GM23338 (cell line): ENCODE data around the gene TMEM43. TPM values are rescaled to one million over a fixed set of nuclear protein-coding genes. Genes with fewer than 3 reads are reported as not detected.

Experiments used
- ATAC-seq: fragments of 200-7000 bp; cut with Tn5 transposase; 3 replicates; pipeline ENCODE4 v1.9.1; 2020
- DNase-seq: peaks from one replicate; pipeline ENCODE4 v3.0.0-alpha.2; 2015; ENCODE audit warnings: low spot score
- H2AFZ ChIP-seq: fragments of 200-600 bp; sonication (generic); 2 replicates; pipeline ENCODE4 v1.8.0; 2016; ENCODE audit warnings: antibody characterized with exemption, mild to moderate bottlenecking, moderate library complexity
- H3F3A ChIP-seq: fragments of 200-600 bp; sonication (generic); replicated peaks from 2 replicates; pipeline ENCODE4 v1.8.0; 2017; ENCODE audit warnings: antibody characterized with exemption, mixed run types, low read depth
- H3K27ac ChIP-seq: fragments of 200-600 bp; sonication (generic); 2 replicates; pipeline ENCODE4 v1.6.1; 2016; ENCODE audit warnings: low read depth
- H3K27me3 ChIP-seq: fragments of 200-600 bp; sonication (generic); 2 replicates; pipeline ENCODE4 v1.8.0; 2016; ENCODE audit warnings: mild to moderate bottlenecking, mixed run types, moderate library complexity; ENCODE audit not compliant: insufficient read depth
- H3K36me3 ChIP-seq: fragments of 200-600 bp; sonication (generic); 2 replicates; pipeline ENCODE4 v1.8.0; 2016; ENCODE audit warnings: mild to moderate bottlenecking; ENCODE audit not compliant: insufficient read depth
- H3K4me1 ChIP-seq: fragments of 200-600 bp; sonication (generic); 2 replicates; pipeline ENCODE4 v1.8.0; 2016; ENCODE audit warnings: mild to moderate bottlenecking, moderate library complexity; ENCODE audit not compliant: insufficient read depth
- H3K4me2 ChIP-seq: fragments of 200-600 bp; sonication (generic); 2 replicates; pipeline ENCODE4 v1.7.1; 2017; ENCODE audit warnings: mixed run types
- H3K4me3 ChIP-seq: fragments of 200-600 bp; sonication (generic); 2 replicates; pipeline ENCODE4 v1.6.1; 2016; ENCODE audit warnings: mixed run types
- H3K79me2 ChIP-seq: fragments of 200-600 bp; sonication (generic); replicated peaks from 2 replicates; pipeline ENCODE4 v1.8.0; 2017; ENCODE audit warnings: mild to moderate bottlenecking; ENCODE audit not compliant: insufficient read depth
- H3K9me2 ChIP-seq: fragments of 200-600 bp; sonication (generic); 2 replicates; pipeline ENCODE4 v1.8.0; 2017; ENCODE audit not compliant: insufficient read depth
- H4K20me1 ChIP-seq: fragments of 200-600 bp; sonication (generic); replicated peaks from 2 replicates; pipeline ENCODE4 v1.8.0; 2017; ENCODE audit warnings: mild to moderate bottlenecking; ENCODE audit not compliant: insufficient read depth
- H3K27ac Mint-ChIP-seq: 2 replicates; pipeline ENCODE4 v1.8.0; 2020; ENCODE audit warnings: inconsistent platforms, mild to moderate bottlenecking, moderate library complexity, mixed read lengths
- H3K27me3 Mint-ChIP-seq: 3 replicates; pipeline ENCODE4 v1.8.0; 2022; ENCODE audit warnings: low read depth, mild to moderate bottlenecking, moderate library complexity, mixed read lengths, inconsistent platforms; ENCODE audit not compliant: insufficient read depth, poor library complexity
- H3K36me3 Mint-ChIP-seq: 3 replicates; pipeline ENCODE4 v1.8.0; 2021; ENCODE audit warnings: low read depth, mild to moderate bottlenecking, inconsistent platforms, moderate library complexity, mixed read lengths
- H3K4me1 Mint-ChIP-seq: 3 replicates; pipeline ENCODE4 v1.8.0; 2020; ENCODE audit warnings: mild to moderate bottlenecking, inconsistent platforms, mixed read lengths
- H3K4me3 Mint-ChIP-seq: 3 replicates; pipeline ENCODE4 v1.8.0; 2021; ENCODE audit warnings: moderate library complexity, mild to moderate bottlenecking, inconsistent platforms, mixed read lengths
- H3K9me3 Mint-ChIP-seq: 3 replicates; pipeline ENCODE4 v1.8.0; 2020; ENCODE audit warnings: moderate library complexity, mild to moderate bottlenecking, inconsistent platforms, mixed read lengths
- CREB1 ChIP-seq: fragments of 250-450 bp; sonication (Bioruptor Pico); IDR thresholded peaks from 2 replicates; pipeline ENCODE4 v1.5.0; 2020; ENCODE audit warnings: low read depth, mild to moderate bottlenecking, moderate library complexity
- CTCF ChIP-seq, 2 experiments: fragments of 200-600 bp in 1 of 2; sonication (generic) in 1 of 2; conservative IDR thresholded peaks; 2 replicates each; pipeline versions ENCODE4 v1.5.1 to v1.6.1; 2016 to 2017; ENCODE audit warnings: antibody characterized with exemption in 2 of 2, low read depth in 2 of 2, mild to moderate bottlenecking in 2 of 2, moderate library complexity in 1 of 2
- EZH2phosphoT487 ChIP-seq: fragments of 200-600 bp; sonication (generic); IDR thresholded peaks from one replicate; pipeline ENCODE4 v1.8.1; 2018; ENCODE audit warnings: antibody characterized with exemption; ENCODE audit not compliant: unreplicated experiment
- JUNB ChIP-seq: IDR thresholded peaks from one replicate; pipeline ENCODE4 v1.6.1; 2016; ENCODE audit warnings: antibody characterized with exemption; ENCODE audit not compliant: unreplicated experiment
- NANOG ChIP-seq: IDR thresholded peaks from 2 replicates; pipeline ENCODE4 v1.6.1; 2016; ENCODE audit warnings: antibody characterized with exemption, borderline replicate concordance
- POLR2AphosphoS5 ChIP-seq: IDR thresholded peaks from 2 replicates; pipeline ENCODE4 v1.6.1; 2016; ENCODE audit warnings: antibody characterized with exemption, low read depth
- REST ChIP-seq: IDR thresholded peaks from one replicate; pipeline ENCODE4 v1.6.1; 2018; ENCODE audit warnings: antibody characterized with exemption; ENCODE audit not compliant: unreplicated experiment
- ZNF114 ChIP-seq: fragments of 250-450 bp; sonication (Bioruptor Pico); IDR thresholded peaks from 2 replicates; pipeline ENCODE4 v1.5.0; 2020; ENCODE audit warnings: mild to moderate bottlenecking, moderate library complexity
- ZNF331 ChIP-seq: fragments of 250-450 bp; sonication (Bioruptor Pico); IDR thresholded peaks from 2 replicates; pipeline ENCODE4 v1.5.0; 2020; ENCODE audit warnings: low read depth, mild to moderate bottlenecking, moderate library complexity
- ZNF462 ChIP-seq: fragments of 250-450 bp; sonication (Bioruptor Pico); IDR thresholded peaks from 2 replicates; pipeline ENCODE4 v1.5.0; 2020; ENCODE audit warnings: mild to moderate bottlenecking, moderate library complexity
- polyA plus RNA-seq: library from polyadenylated mRNA; unstranded; fragments of >200 nt; fragmentation: Nextera tagmentation; extraction: Ambion mirVana; gene quantifications from 2 replicates; pipeline ENCODE4 v1.2.1, GENCODE V29; 2016
- total RNA-seq: library from RNA; depleted of rRNA; stranded (reverse); fragments of >200 nt; shearing (Covaris generic); gene quantifications from 2 replicates; pipeline ENCODE4 v1.2.3, GENCODE V29; 2014

The TMEM43 gene
- total and polyA plus RNA-seq, 2 experiments from 2014 or later, result 15.9 to 34.7 TPM

- Mint-ChIP-seq H3K4me1 (peaks cover 4% of the 10 kb centered on the region; the same call in 1 of the 3 replicates), H3K9me3 (no peaks in the 10 kb centered on the region), H3K4me3 (no peak overlapping the region), H3K36me3 (peaks cover 77% of the 10 kb centered on the region), H3K27me3 (peaks cover 8% of the 10 kb centered on the region), H3K27ac (no peak overlapping the region)
- Histone ChIP-seq H3K79me2 (peaks cover 26% of the 10 kb centered on the region), H3K27ac (no peak overlapping the region), H2AFZ (no peak overlapping the region), H3K4me3 (no peak overlapping the region), H3K4me1 (peaks cover 6% of the 10 kb centered on the region; the same call in 1 of the 2 replicates), H3K9me2 (no peaks in the 10 kb centered on the region), H3F3A (no peaks in the 10 kb centered on the region), H3K27me3 (no peaks in the 10 kb centered on the region), H3K36me3 (peaks cover 7% of the 10 kb centered on the region), H3K4me2 (no peak overlapping the region), H4K20me1 (peaks cover 5% of the 10 kb centered on the region; the same call in 1 of the 2 replicates)
- DNase-seq, result no peak
- no peak for ATAC-seq
- TF ChIP-seq ZNF331 (CRISPR knock-in tag), result no peak
- TF ChIP-seq REST, result no peak
- no peak for TF ChIP-seq CTCF (conservative IDR thresholded peaks at IDR 0.05; ENCODE audit: low read depth in 2 of 2)
- TF ChIP-seq ZNF114 (CRISPR knock-in tag), result no peak
- no peak for TF ChIP-seq CREB1 (CRISPR knock-in tag)
- TF ChIP-seq EZH2phosphoT487, result no peak
- no peak for TF ChIP-seq NANOG
- no peak for TF ChIP-seq JUNB
- no peak for TF ChIP-seq ZNF462 (CRISPR knock-in tag)
- TF ChIP-seq POLR2AphosphoS5, result no peak
These were observed 6.3 kb downstream of the TMEM43 start for GRCh38 chr3:14131134-14131533.
